K562 (cell line): ENCODE measurements around the gene CSNK1A1. TPM values are rescaled to one million over a fixed set of nuclear protein-coding genes. Genes with fewer than 3 reads are reported as not detected.

ENCODE experiments used
- C11orf30 ChIP-seq: fragments of 450-650 bp; IDR thresholded peaks from 2 replicates; pipeline ENCODE4 v1.6.1; 2016; ENCODE audit warnings: low read depth, mild to moderate bottlenecking
- E2F5 ChIP-seq: sonication (generic); formaldehyde crosslinking; IDR thresholded peaks from 2 replicates; pipeline ENCODE4 v1.8.0; 2022; ENCODE audit warnings: mild to moderate bottlenecking, missing genetic modification reagents
- EZH2 ChIP-seq: IDR thresholded peaks from 2 replicates; pipeline ENCODE4 v1.6.1; 2012; ENCODE audit warnings: low read depth, mild to moderate bottlenecking, inconsistent platforms, low read length, borderline replicate concordance
- HOMEZ ChIP-seq: fragments of 250-450 bp; sonication (Bioruptor Pico); IDR thresholded peaks from 2 replicates; pipeline ENCODE4 v1.4.0; 2020; ENCODE audit warnings: mild to moderate bottlenecking, moderate library complexity
- MLLT1 ChIP-seq, 2 experiments: fragments of 450-650 bp; IDR thresholded peaks; 2 replicates each; pipeline ENCODE4 v1.6.1; 2016
- POLR2AphosphoS2 ChIP-seq: IDR thresholded peaks from 2 replicates; pipeline ENCODE4 v1.6.1; 2012; ENCODE audit warnings: low read length, improper control_type of control experiment
- RAD51 ChIP-seq: fragments of 450-650 bp; IDR thresholded peaks from 2 replicates; pipeline ENCODE4 v1.7.1; 2016; ENCODE audit warnings: low read depth, mild to moderate bottlenecking, borderline replicate concordance
- RBM14 ChIP-seq: fragments of 200-400 bp; formaldehyde crosslinking; IDR thresholded peaks from 2 replicates; pipeline ENCODE4 v1.6.1; 2018; ENCODE audit warnings: low read depth, mild to moderate bottlenecking, low read length, moderate library complexity, borderline replicate concordance; ENCODE audit not compliant: insufficient read depth
- RBM17 ChIP-seq: fragments of 200-400 bp; formaldehyde crosslinking; IDR thresholded peaks from 2 replicates; pipeline ENCODE4 v1.6.1; 2017; ENCODE audit warnings: low read depth, mild to moderate bottlenecking, low read length, borderline replicate concordance
- SIN3A ChIP-seq, 2 experiments: fragments of 150-350 bp in 1 of 2; IDR thresholded peaks; 2 replicates each; pipeline ENCODE4 v1.6.1; 2011 to 2016; ENCODE audit warnings: borderline replicate concordance in 2 of 2, low read depth in 2 of 2, low read length in 2 of 2, mild to moderate bottlenecking in 2 of 2, moderate library complexity in 2 of 2; ENCODE audit not compliant: control insufficient read depth in 1 of 2
- SMAD1 ChIP-seq: fragments of 150-350 bp; IDR thresholded peaks from 2 replicates; pipeline ENCODE4 v1.6.1; 2014; ENCODE audit warnings: low read length, low read depth; ENCODE audit not compliant: partially characterized antibody
- THAP12 ChIP-seq: fragments of 250-450 bp; sonication (Bioruptor Pico); IDR thresholded peaks from 2 replicates; pipeline ENCODE4 v1.9.0; 2021; ENCODE audit warnings: mild to moderate bottlenecking, inconsistent platforms
- TRIM28 ChIP-seq: fragments of 450-650 bp; IDR thresholded peaks from 2 replicates; pipeline ENCODE4 v1.6.1; 2017
- ZBTB33 ChIP-seq: sonication (generic); formaldehyde crosslinking; IDR thresholded peaks from 2 replicates; pipeline ENCODE4 v1.8.1; 2023; ENCODE audit warnings: mild to moderate bottlenecking, missing genetic modification reagents
- ZNF280A ChIP-seq: fragments of 450-650 bp; IDR thresholded peaks from 2 replicates; pipeline ENCODE4 v1.6.1; 2018; ENCODE audit warnings: mild to moderate bottlenecking, low read depth; ENCODE audit not compliant: partially characterized antibody
- ZNF324 ChIP-seq: fragments of 250-450 bp; sonication (Bioruptor Pico); IDR thresholded peaks from 2 replicates; pipeline ENCODE4 v1.4.0; 2020; ENCODE audit warnings: mild to moderate bottlenecking
- polyA plus RNA-seq, 8 experiments: library from polyadenylated mRNA; depleted of rRNA in 4 of 8; stranded (reverse) in 5 of 8; unstranded in 3 of 8; fragments of >200 nt; fragmentation: Nextera tagmentation in 2 of 8; fragmentation: Illumina TruSeq in 1 of 8; extraction: Ambion mirVana in 2 of 8; extraction: Trizol in 1 of 8; gene quantifications; 2 replicates each; pipeline versions ENCODE4 v1.2.1 to v1.2.3, GENCODE V29; 2011 to 2014; ENCODE audit warnings: inconsistent platforms in 1 of 8, missing spikeins in 1 of 8
- total RNA-seq, 7 experiments: library from RNA; depleted of rRNA in 6 of 7; stranded (reverse); fragments of >200 nt in 6 of 7; fragmentation: Illumina TruSeq in 2 of 7; extraction: Trizol in 2 of 7; gene quantifications; 2 replicates each; pipeline versions ENCODE4 v1.2.1 to v1.2.3, GENCODE V29; 2011 to 2021; ENCODE audit warnings: low replicate concordance in 1 of 7

Gene CSNK1A1
- total and polyA plus RNA-seq, 9 of the 15 experiments (the other 6 are each of a cell fraction or from before 2014, with no cell fraction given) = 49.1 to 196 (median 154) TPM

GRCh38 chr5:149448831-149449714, 102.2 kb downstream of the CSNK1A1 start (continued):
- TF ChIP-seq SMAD1 (no peak), C11orf30 (no peak), POLR2AphosphoS2 (no peak), ZNF324 (CRISPR knock-in tag) (no peak), TRIM28 (no peak), RBM17 (no peak), SIN3A (IDR thresholded peaks at IDR 0.05; ENCODE audit: borderline replicate concordance in 2 of 2, control insufficient read depth in 1 of 2, low read depth in 2 of 2, low read length in 2 of 2) (no peak), EZH2 (no peak), HOMEZ (CRISPR knock-in tag) (no peak), ZNF280A (no peak), MLLT1 (IDR thresholded peaks at IDR 0.05) (no peak), E2F5 (CRISPR knock-in tag) (no peak), ZBTB33 (CRISPR knock-in tag) (no peak), RAD51 (no peak), THAP12 (CRISPR knock-in tag) (no peak), RBM14 (no peak)
